PFSK-1 (cell line): ENCODE data around the gene LDLRAD3.

Source experiments
- FOXP2 ChIP-seq: optimal IDR thresholded peaks from 2 replicates; pipeline ENCODE3; 2011; ENCODE audit warnings: borderline replicate concordance, control low read depth, inconsistent platforms; ENCODE audit not compliant: insufficient read depth; ENCODE audit errors: extremely low read length, extremely low read depth
- POLR2AphosphoS5 ChIP-seq: IDR thresholded peaks from 2 replicates; pipeline ENCODE4 v1.6.1; 2012; ENCODE audit warnings: low read depth, mild to moderate bottlenecking, control low read depth, low read length, moderate library complexity
- SIN3A ChIP-seq: IDR thresholded peaks from 2 replicates; pipeline ENCODE4 v1.6.1; 2012; ENCODE audit warnings: mild to moderate bottlenecking, low read length, moderate library complexity, borderline replicate concordance; ENCODE audit not compliant: insufficient read depth
- TAF1 ChIP-seq: IDR thresholded peaks from 2 replicates; pipeline ENCODE4 v1.6.1; 2012; ENCODE audit warnings: low read length, control low read depth, borderline replicate concordance; ENCODE audit not compliant: insufficient read depth
- TF ChIP-seq, protein P1 (sequence below), 2 experiments: IDR thresholded peaks; 2 replicates each; pipeline versions ENCODE4 v1.6.1 to v1.8.0; 2011 to 2012; ENCODE audit warnings: low read depth in 2 of 2, low read length in 2 of 2, control low read depth in 1 of 2, inconsistent platforms in 1 of 2, mild to moderate bottlenecking in 1 of 2, moderate library complexity in 1 of 2; ENCODE audit not compliant: insufficient read depth in 1 of 2

The LDLRAD3 gene

DNA sequence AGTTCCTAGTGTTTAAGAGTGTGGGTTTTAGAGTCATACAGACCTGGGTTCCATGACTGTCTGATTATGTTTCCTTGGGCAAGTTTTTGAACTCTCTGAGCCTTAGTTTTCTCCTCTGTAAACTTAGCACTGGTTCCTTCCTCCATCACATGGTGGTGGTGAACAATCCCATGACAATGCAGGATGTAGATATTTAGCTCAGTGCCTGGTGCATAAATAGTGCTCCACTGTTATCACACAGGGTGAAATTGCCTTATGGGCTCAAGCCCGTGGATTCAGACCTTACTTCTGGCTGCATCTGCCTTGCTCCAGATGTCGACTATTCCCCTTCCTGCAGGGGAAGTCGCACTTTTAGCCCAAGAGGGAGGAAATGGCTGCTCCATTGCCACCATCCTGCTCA, 62.7 kb downstream of the LDLRAD3 start:
- TF ChIP-seq TAF1 (no peak), POLR2AphosphoS5 (no peak), FOXP2 (no peak), SIN3A (no peak)
- TF ChIP-seq, protein P1, sequence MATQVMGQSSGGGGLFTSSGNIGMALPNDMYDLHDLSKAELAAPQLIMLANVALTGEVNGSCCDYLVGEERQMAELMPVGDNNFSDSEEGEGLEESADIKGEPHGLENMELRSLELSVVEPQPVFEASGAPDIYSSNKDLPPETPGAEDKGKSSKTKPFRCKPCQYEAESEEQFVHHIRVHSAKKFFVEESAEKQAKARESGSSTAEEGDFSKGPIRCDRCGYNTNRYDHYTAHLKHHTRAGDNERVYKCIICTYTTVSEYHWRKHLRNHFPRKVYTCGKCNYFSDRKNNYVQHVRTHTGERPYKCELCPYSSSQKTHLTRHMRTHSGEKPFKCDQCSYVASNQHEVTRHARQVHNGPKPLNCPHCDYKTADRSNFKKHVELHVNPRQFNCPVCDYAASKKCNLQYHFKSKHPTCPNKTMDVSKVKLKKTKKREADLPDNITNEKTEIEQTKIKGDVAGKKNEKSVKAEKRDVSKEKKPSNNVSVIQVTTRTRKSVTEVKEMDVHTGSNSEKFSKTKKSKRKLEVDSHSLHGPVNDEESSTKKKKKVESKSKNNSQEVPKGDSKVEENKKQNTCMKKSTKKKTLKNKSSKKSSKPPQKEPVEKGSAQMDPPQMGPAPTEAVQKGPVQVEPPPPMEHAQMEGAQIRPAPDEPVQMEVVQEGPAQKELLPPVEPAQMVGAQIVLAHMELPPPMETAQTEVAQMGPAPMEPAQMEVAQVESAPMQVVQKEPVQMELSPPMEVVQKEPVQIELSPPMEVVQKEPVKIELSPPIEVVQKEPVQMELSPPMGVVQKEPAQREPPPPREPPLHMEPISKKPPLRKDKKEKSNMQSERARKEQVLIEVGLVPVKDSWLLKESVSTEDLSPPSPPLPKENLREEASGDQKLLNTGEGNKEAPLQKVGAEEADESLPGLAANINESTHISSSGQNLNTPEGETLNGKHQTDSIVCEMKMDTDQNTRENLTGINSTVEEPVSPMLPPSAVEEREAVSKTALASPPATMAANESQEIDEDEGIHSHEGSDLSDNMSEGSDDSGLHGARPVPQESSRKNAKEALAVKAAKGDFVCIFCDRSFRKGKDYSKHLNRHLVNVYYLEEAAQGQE (IDR thresholded peaks at IDR 0.05; ENCODE audit: insufficient read depth in 1 of 2, low read depth in 2 of 2, low read length in 2 of 2): no peak

DNA sequence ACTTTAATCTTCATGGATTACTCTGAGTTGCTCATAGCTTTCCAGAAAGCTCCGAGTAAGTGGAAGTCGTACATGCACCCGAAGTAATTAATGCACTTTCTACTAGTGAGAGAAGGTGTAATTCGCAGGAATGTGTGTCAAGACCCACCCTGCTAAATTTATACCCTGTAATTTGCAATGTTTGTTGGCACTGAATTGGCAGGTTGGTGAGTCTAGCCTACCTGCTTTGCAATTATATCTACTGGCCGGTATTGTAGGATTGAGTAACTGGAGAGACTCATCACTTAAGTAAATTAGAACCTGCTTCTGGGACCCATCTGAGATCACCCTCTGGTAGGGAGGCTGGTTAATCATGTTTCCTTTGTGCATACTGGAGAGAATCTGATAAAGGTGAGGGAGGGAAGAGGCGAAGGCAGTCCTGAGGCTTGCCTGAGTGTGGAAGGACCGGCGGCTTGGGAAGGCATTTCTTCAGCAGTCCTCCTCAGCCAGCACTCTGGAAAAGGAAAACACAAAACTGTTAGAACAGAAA, 63.3 kb downstream of the LDLRAD3 start:
- TF ChIP-seq TAF1 (no peak), SIN3A (no peak)
- TF ChIP-seq, protein P1 (IDR thresholded peaks at IDR 0.05; ENCODE audit: insufficient read depth in 1 of 2, low read depth in 2 of 2, low read length in 2 of 2): 0 out of 4 replicates have a peak, but pooled peaks of 1 of the 2 experiments have one; percentile 26

DNA sequence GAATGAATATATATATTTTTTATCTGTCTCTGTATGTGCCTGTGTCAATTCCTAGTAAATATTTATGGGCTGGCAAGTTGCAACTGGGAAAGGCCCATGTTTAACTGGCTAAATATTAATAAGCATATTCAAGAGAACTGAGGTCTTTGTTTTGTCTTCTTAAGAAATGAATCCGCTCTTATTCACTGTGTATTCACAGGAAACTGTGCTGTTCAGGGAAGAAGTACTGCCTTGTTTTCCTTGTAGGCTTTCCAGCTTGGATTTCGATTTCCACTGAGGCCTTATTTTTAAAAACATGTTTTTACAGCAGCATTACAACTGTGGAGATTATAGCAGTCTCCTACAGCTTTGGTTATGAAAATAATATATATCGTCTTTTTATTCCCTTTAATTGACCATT, 64.7 kb downstream of the LDLRAD3 start:
- no peak for TF ChIP-seq FOXP2
- no peak for TF ChIP-seq POLR2AphosphoS5
- no peak for TF ChIP-seq SIN3A
- TF ChIP-seq, protein P1 (IDR thresholded peaks at IDR 0.05; ENCODE audit: insufficient read depth in 1 of 2, low read depth in 2 of 2, low read length in 2 of 2): no peak
- TF ChIP-seq TAF1: no peak

DNA sequence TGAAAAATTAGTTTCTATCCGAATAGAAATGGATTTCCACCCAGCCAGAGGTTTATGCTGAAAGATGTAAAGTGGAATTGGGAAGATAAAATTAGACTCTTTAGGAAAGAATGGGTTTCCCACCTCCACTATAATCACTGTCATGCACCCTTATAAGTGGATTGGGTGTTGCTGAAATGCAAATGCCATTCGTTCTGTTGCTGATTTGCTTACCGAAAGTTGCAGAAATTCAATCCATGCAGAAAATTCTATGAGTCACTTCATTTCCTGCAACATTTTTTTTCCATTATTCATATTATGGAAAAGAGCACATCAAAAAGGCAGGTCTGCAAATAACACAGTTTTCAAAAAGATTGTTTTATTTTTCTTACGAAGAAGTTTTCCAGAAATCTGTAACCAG, 65.6 kb downstream of the LDLRAD3 start:
- no peak for TF ChIP-seq POLR2AphosphoS5
- no peak for TF ChIP-seq SIN3A
- TF ChIP-seq TAF1: no peak
- no peak for TF ChIP-seq FOXP2

DNA sequence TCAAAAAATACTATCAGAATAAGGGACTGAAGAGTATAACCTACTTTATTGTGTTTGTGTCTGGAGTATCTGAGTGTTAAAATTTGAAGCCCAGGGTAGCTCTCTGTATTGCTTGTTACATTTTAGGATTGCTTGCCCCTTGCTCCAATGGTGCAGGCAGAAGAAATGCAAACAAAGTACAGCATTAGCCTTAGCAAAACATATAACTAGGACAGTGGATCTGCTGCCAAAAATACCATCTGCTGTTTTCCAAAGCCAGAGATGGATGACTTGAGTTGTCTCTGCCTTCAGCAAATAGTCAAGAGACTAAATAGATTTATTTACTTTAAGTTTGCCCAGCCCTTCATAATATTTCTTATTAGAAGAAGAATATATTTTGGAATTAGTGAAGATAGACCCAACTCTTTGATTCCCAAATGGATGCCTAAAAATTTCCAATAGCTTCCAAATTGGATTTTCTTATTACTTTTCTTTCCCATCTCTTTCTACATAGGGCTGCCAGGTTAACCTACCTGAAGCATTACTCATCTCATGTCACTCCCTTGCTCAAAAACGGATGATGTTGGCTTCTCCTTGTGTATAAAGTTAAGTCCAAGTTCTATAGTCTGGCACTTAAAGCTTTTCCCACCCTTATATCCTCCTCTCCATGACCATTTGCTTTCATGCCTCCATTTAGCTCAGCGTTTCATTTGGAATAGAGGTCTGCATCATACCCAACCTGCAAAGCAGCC, 66.3 kb downstream of the LDLRAD3 start:
- TF ChIP-seq SIN3A (no peak), TAF1 (no peak), FOXP2 (no peak), POLR2AphosphoS5 (no peak)
- TF ChIP-seq, protein P1 (IDR thresholded peaks at IDR 0.05; ENCODE audit: insufficient read depth in 1 of 2, low read depth in 2 of 2, low read length in 2 of 2): no peak
